K562 (cell line): ENCODE data around the gene FBXL3. TPM values are rescaled to one million over a fixed set of nuclear protein-coding genes. Genes with fewer than 3 reads are reported as not detected.

ENCODE experiments used
- BACH1 ChIP-seq: fragments of 200-800 bp; sonication (Bioruptor generic); IDR thresholded peaks from 2 replicates; pipeline ENCODE4 v1.6.1; 2016; ENCODE audit warnings: missing genetic modification characterization, missing compliant biosample characterization
- DMBX1 ChIP-seq: fragments of 250-450 bp; sonication (Bioruptor Pico); IDR thresholded peaks from 2 replicates; pipeline ENCODE4 v1.8.0; 2022; ENCODE audit warnings: inconsistent platforms, mild to moderate bottlenecking, moderate library complexity, borderline replicate concordance
- ELF2 ChIP-seq: fragments of 250-450 bp; sonication (Bioruptor Pico); IDR thresholded peaks from 2 replicates; pipeline ENCODE4 v1.5.0; 2021; ENCODE audit warnings: mild to moderate bottlenecking
- FOSL1 ChIP-seq: fragments of 200-800 bp; sonication (Bioruptor generic); conservative IDR thresholded peaks from 2 replicates; pipeline ENCODE4 v1.6.1; 2016; ENCODE audit warnings: missing genetic modification characterization, missing compliant biosample characterization
- HNRNPLL ChIP-seq: fragments of 200-400 bp; formaldehyde crosslinking; IDR thresholded peaks from 2 replicates; pipeline ENCODE4 v1.6.1; 2017; ENCODE audit warnings: low read length, low read depth, mild to moderate bottlenecking; ENCODE audit not compliant: poor library complexity, severe bottlenecking
- MECOM ChIP-seq: fragments of 250-450 bp; sonication (Bioruptor Pico); IDR thresholded peaks from 2 replicates; pipeline ENCODE4 v1.8.0; 2022; ENCODE audit warnings: inconsistent platforms
- NONO ChIP-seq, 2 experiments: fragments of 200-400 bp in 1 of 2; fragments of 450-650 bp in 1 of 2; formaldehyde crosslinking in 1 of 2; IDR thresholded peaks; 2 replicates each; pipeline ENCODE4 v1.6.1; 2017; ENCODE audit warnings: low read depth in 2 of 2, mild to moderate bottlenecking in 2 of 2, moderate library complexity in 2 of 2, low read length in 1 of 2
- NRF1 ChIP-seq, 2 experiments: fragments of 450-650 bp; IDR thresholded peaks in 1 of 2; conservative IDR thresholded peaks in 1 of 2; 2 replicates each; pipeline ENCODE4 v1.6.1; 2014; ENCODE audit warnings: mild to moderate bottlenecking in 2 of 2
- ZNF830 ChIP-seq: fragments of 250-450 bp; sonication (Bioruptor Pico); IDR thresholded peaks from 2 replicates; pipeline ENCODE4 v1.5.0; 2021; ENCODE audit warnings: mild to moderate bottlenecking
- polyA plus RNA-seq, 8 experiments: library from polyadenylated mRNA; depleted of rRNA in 4 of 8; stranded (reverse) in 5 of 8; unstranded in 3 of 8; fragments of >200 nt; fragmentation: Nextera tagmentation in 2 of 8; fragmentation: Illumina TruSeq in 1 of 8; extraction: Ambion mirVana in 2 of 8; extraction: Trizol in 1 of 8; gene quantifications; 2 replicates each; pipeline versions ENCODE4 v1.2.1 to v1.2.3, GENCODE V29; 2011 to 2014; ENCODE audit warnings: inconsistent platforms in 1 of 8, missing spikeins in 1 of 8
- total RNA-seq, 7 experiments: library from RNA; depleted of rRNA in 6 of 7; stranded (reverse); fragments of >200 nt in 6 of 7; fragmentation: Illumina TruSeq in 2 of 7; extraction: Trizol in 2 of 7; gene quantifications; 2 replicates each; pipeline versions ENCODE4 v1.2.1 to v1.2.3, GENCODE V29; 2011 to 2021; ENCODE audit warnings: low replicate concordance in 1 of 7
- TF ChIP-seq, protein P1 (sequence below): sonication (generic); formaldehyde crosslinking; IDR thresholded peaks from 2 replicates; pipeline ENCODE4 v1.8.1; 2022; ENCODE audit warnings: missing genetic modification reagents
- TF ChIP-seq, protein P2 (sequence below): fragments of 200-800 bp; sonication (Bioruptor generic); IDR thresholded peaks from 2 replicates; pipeline ENCODE4 v1.6.1; 2017; ENCODE audit warnings: missing genetic modification characterization, missing compliant biosample characterization

FBXL3 gene
- total and polyA plus RNA-seq, 9 of the 15 experiments (the other 6 are each of a cell fraction or from before 2014, with no cell fraction given), result 3.8 to 16.4 (median 12.6) TPM

DNA sequence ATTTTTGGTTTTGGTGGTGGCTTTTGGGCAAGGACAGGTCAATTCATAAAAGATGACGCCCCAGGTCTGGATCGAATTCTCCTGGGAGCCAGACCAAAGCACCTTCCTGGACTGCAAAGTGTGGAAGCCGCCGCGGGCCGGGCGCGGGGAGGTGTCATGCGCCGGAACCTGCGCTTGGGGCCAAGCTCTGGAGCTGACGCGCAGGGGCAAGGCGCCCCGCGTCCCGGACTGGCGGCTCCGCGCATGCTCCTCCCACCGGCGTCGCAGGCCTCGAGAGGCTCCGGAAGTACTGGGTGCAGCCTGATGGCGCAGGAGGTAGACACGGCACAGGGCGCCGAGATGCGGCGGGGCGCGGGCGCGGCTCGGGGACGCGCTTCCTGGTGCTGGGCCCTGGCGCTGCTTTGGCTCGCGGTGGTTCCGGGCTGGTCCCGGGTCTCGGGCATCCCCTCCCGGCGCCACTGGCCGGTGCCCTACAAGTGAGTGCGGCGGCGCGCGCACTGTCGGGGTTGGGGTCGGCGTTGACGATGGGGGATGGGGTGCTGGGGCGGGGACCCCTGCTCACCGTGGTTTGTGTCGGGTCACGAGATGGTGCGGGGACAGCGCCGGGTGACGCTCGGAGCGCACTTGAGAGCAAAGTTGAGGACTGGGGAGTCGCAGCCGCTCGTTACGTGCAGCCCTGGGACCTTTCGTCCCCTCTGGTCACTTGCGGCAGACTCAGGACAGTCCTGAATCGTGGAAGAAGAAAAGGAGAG is 35.0 kb downstream of the FBXL3 start, which contains the start of gene CLN5 (continued):
- TF ChIP-seq, protein P1, sequence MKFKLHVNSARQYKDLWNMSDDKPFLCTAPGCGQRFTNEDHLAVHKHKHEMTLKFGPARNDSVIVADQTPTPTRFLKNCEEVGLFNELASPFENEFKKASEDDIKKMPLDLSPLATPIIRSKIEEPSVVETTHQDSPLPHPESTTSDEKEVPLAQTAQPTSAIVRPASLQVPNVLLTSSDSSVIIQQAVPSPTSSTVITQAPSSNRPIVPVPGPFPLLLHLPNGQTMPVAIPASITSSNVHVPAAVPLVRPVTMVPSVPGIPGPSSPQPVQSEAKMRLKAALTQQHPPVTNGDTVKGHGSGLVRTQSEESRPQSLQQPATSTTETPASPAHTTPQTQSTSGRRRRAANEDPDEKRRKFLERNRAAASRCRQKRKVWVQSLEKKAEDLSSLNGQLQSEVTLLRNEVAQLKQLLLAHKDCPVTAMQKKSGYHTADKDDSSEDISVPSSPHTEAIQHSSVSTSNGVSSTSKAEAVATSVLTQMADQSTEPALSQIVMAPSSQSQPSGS (CRISPR knock-in tag), result no peak
- TF ChIP-seq, protein P2, sequence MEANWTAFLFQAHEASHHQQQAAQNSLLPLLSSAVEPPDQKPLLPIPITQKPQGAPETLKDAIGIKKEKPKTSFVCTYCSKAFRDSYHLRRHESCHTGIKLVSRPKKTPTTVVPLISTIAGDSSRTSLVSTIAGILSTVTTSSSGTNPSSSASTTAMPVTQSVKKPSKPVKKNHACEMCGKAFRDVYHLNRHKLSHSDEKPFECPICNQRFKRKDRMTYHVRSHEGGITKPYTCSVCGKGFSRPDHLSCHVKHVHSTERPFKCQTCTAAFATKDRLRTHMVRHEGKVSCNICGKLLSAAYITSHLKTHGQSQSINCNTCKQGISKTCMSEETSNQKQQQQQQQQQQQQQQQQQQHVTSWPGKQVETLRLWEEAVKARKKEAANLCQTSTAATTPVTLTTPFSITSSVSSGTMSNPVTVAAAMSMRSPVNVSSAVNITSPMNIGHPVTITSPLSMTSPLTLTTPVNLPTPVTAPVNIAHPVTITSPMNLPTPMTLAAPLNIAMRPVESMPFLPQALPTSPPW (CRISPR knock-in tag), result peak; percentile 16; the same call in 1 of the 2 replicates
- no peak for TF ChIP-seq DMBX1 (CRISPR knock-in tag)
- peak; percentile 78 for TF ChIP-seq HNRNPLL
- no peak for TF ChIP-seq FOSL1 (tag)
- TF ChIP-seq MECOM (CRISPR knock-in tag), result no peak
- peak; percentile 83 for TF ChIP-seq ELF2 (CRISPR knock-in tag)
- TF ChIP-seq NRF1 (conservative IDR thresholded peaks at IDR 0.05 in 1 of 2, IDR thresholded peaks at IDR 0.05 in 1 of 2), result peak; percentile 96 to 97
- no peak for TF ChIP-seq ZNF830
- TF ChIP-seq NONO (IDR thresholded peaks at IDR 0.05; ENCODE audit: low read depth in 2 of 2, low read length in 1 of 2), result peak in 1 of 2 experiments; percentile 91; a peak in 2 of 4 replicates
- no peak for TF ChIP-seq BACH1 (tag)
